HepG2 (cell line): ENCODE measurements around the gene PIGX. TPM values are rescaled to one million over a fixed set of nuclear protein-coding genes. Genes with fewer than 3 reads are reported as not detected.

Experiments used
- AKAP8 ChIP-seq: sonication (generic); formaldehyde crosslinking; IDR thresholded peaks from 2 replicates; pipeline ENCODE4 v1.5.1; 2020; ENCODE audit warnings: mild to moderate bottlenecking, missing genetic modification reagents
- AKNA ChIP-seq: sonication (generic); formaldehyde crosslinking; IDR thresholded peaks from 2 replicates; pipeline ENCODE4 v1.4.0; 2020; ENCODE audit warnings: missing genetic modification reagents, borderline replicate concordance
- ATF4 ChIP-seq, 2 experiments: fragments of 450-650 bp in 1 of 2; sonication (generic) in 1 of 2; formaldehyde crosslinking; IDR thresholded peaks; 2 replicates each; pipeline versions ENCODE4 v1.5.0 to v1.8.0; 2020 to 2022; ENCODE audit warnings: mild to moderate bottlenecking in 1 of 2, missing genetic modification reagents in 1 of 2
- ATF7-NPFF ChIP-seq: sonication (generic); formaldehyde crosslinking; IDR thresholded peaks from 2 replicates; pipeline ENCODE4 v1.8.1; 2023; ENCODE audit warnings: mild to moderate bottlenecking, low read depth, missing genetic modification reagents, moderate library complexity
- BORCS8-MEF2B ChIP-seq: sonication (generic); formaldehyde crosslinking; IDR thresholded peaks from 2 replicates; pipeline ENCODE4 v1.8.0; 2022; ENCODE audit warnings: mild to moderate bottlenecking, missing genetic modification reagents
- CTCF ChIP-seq: sonication (generic); formaldehyde crosslinking; IDR thresholded peaks from 2 replicates; pipeline ENCODE4 v1.5.0; 2020; ENCODE audit warnings: mild to moderate bottlenecking, missing genetic modification reagents, moderate library complexity
- E2F5 ChIP-seq: sonication (generic); formaldehyde crosslinking; conservative IDR thresholded peaks from 2 replicates; pipeline ENCODE4 v1.4.0; 2020; ENCODE audit warnings: missing genetic modification reagents
- FUBP1 ChIP-seq: sonication (generic); formaldehyde crosslinking; IDR thresholded peaks from 2 replicates; pipeline ENCODE4 v1.5.1; 2020; ENCODE audit warnings: missing genetic modification reagents, mild to moderate bottlenecking, borderline replicate concordance
- MZF1 ChIP-seq: sonication (generic); formaldehyde crosslinking; IDR thresholded peaks from 2 replicates; pipeline ENCODE4 v1.8.1; 2023; ENCODE audit warnings: mild to moderate bottlenecking, missing genetic modification reagents, borderline replicate concordance
- WIZ ChIP-seq: sonication (generic); formaldehyde crosslinking; IDR thresholded peaks from 2 replicates; pipeline ENCODE4 v1.5.1; 2020; ENCODE audit warnings: mild to moderate bottlenecking, missing genetic modification reagents
- ZIK1 ChIP-seq: sonication (generic); formaldehyde crosslinking; IDR thresholded peaks from 2 replicates; pipeline ENCODE4 v1.5.0; 2020; ENCODE audit warnings: mild to moderate bottlenecking, low read depth, missing genetic modification reagents, borderline replicate concordance
- ZNF17 ChIP-seq: sonication (generic); formaldehyde crosslinking; IDR thresholded peaks from 2 replicates; pipeline ENCODE4 v1.5.0; 2020; ENCODE audit warnings: mild to moderate bottlenecking, missing genetic modification reagents
- ZNF34 ChIP-seq: sonication (generic); formaldehyde crosslinking; IDR thresholded peaks from 2 replicates; pipeline ENCODE4 v1.4.0; 2020; ENCODE audit warnings: mild to moderate bottlenecking, missing genetic modification reagents, borderline replicate concordance
- ZNF468 ChIP-seq: sonication (generic); formaldehyde crosslinking; IDR thresholded peaks from 2 replicates; pipeline ENCODE4 v1.8.0; 2022; ENCODE audit warnings: mild to moderate bottlenecking, moderate library complexity, missing genetic modification reagents
- ZNF747 ChIP-seq: sonication (generic); formaldehyde crosslinking; IDR thresholded peaks from 2 replicates; pipeline ENCODE4 v1.8.1; 2023; ENCODE audit warnings: missing genetic modification reagents, mild to moderate bottlenecking, borderline replicate concordance
- ZNF782 ChIP-seq: sonication (generic); formaldehyde crosslinking; IDR thresholded peaks from 2 replicates; pipeline ENCODE4 v1.4.0; 2020; ENCODE audit warnings: missing genetic modification reagents, mild to moderate bottlenecking, borderline replicate concordance
- ZNF790 ChIP-seq: sonication (generic); formaldehyde crosslinking; IDR thresholded peaks from 2 replicates; pipeline ENCODE4 v1.8.0; 2022; ENCODE audit warnings: missing genetic modification reagents, mild to moderate bottlenecking, borderline replicate concordance
- polyA plus RNA-seq, 8 experiments: library from polyadenylated mRNA; depleted of rRNA in 3 of 8; stranded (reverse) in 7 of 8; unstranded in 1 of 8; fragments of >200 nt; fragmentation: Illumina TruSeq in 4 of 8; extraction: Trizol in 4 of 8; gene quantifications; 2 replicates each; pipeline versions ENCODE4 v1.2.1 to v1.2.3, GENCODE V29; 2011 to 2016; ENCODE audit warnings: low read depth in 4 of 8, missing spikeins in 1 of 8, mixed read lengths in 1 of 8; ENCODE audit not compliant: insufficient read depth in 1 of 8
- total RNA-seq, 5 experiments: library from RNA; depleted of rRNA; stranded (reverse); fragments of >200 nt; fragmentation: Illumina TruSeq; extraction: Trizol; gene quantifications; 2 replicates each; pipeline ENCODE4 v1.2.3, GENCODE V29; 2016; ENCODE audit warnings: low read depth in 1 of 5

The PIGX gene
- total and polyA plus RNA-seq, 2 of the 13 experiments (the other 11 are each of a cell fraction or from before 2014, with no cell fraction given) = 13.2 to 21.3 TPM

GRCh38 chr3:196739671-196740480, 27.7 kb downstream of the PIGX start, which contains the start of gene PAK2 (continued):
- TF ChIP-seq ATF4 (CRISPR knock-in tag; IDR thresholded peaks at IDR 0.05) = peak in 1 of 2 experiments; percentile 55; a peak in 2 of 4 replicates
- no peak for TF ChIP-seq WIZ
- no peak for TF ChIP-seq BORCS8-MEF2B
- TF ChIP-seq CTCF (CRISPR knock-in tag) = 0 out of 2 replicates have a peak, but pooled peaks have one; percentile 23
- TF ChIP-seq ZNF34 (CRISPR knock-in tag) = 0 out of 2 replicates have a peak, but pooled peaks have one; percentile 30
- no peak for TF ChIP-seq FUBP1 (CRISPR knock-in tag)
- no peak for TF ChIP-seq AKNA (CRISPR knock-in tag)
- TF ChIP-seq ZNF468 (CRISPR knock-in tag) = no peak
- TF ChIP-seq ZNF747 (CRISPR knock-in tag) = no peak
- TF ChIP-seq ATF7-NPFF (CRISPR knock-in tag) = 0 out of 2 replicates have a peak, but pooled peaks have one; percentile 24
- TF ChIP-seq ZIK1 (CRISPR knock-in tag) = peak; percentile 26; the same call in 1 of the 2 replicates
- peak; percentile 46; the same call in 1 of the 2 replicates for TF ChIP-seq ZNF782 (CRISPR knock-in tag)
- TF ChIP-seq AKAP8 (CRISPR knock-in tag) = 0 out of 2 replicates have a peak, but pooled peaks have one; percentile 37
- TF ChIP-seq ZNF17 = no peak
- TF ChIP-seq MZF1 (CRISPR knock-in tag) = no peak
- TF ChIP-seq E2F5 (CRISPR knock-in tag) = no peak
- TF ChIP-seq ZNF790 (CRISPR knock-in tag) = no peak; the same call in 1 of the 2 replicates
